ENCODE results near the gene NFATC2. TPM values are rescaled to one million over a fixed set of nuclear protein-coding genes. Genes with fewer than 3 reads are reported as not detected.

Gene NFATC2
- total RNA-seq = 10.6 TPM

DNA sequence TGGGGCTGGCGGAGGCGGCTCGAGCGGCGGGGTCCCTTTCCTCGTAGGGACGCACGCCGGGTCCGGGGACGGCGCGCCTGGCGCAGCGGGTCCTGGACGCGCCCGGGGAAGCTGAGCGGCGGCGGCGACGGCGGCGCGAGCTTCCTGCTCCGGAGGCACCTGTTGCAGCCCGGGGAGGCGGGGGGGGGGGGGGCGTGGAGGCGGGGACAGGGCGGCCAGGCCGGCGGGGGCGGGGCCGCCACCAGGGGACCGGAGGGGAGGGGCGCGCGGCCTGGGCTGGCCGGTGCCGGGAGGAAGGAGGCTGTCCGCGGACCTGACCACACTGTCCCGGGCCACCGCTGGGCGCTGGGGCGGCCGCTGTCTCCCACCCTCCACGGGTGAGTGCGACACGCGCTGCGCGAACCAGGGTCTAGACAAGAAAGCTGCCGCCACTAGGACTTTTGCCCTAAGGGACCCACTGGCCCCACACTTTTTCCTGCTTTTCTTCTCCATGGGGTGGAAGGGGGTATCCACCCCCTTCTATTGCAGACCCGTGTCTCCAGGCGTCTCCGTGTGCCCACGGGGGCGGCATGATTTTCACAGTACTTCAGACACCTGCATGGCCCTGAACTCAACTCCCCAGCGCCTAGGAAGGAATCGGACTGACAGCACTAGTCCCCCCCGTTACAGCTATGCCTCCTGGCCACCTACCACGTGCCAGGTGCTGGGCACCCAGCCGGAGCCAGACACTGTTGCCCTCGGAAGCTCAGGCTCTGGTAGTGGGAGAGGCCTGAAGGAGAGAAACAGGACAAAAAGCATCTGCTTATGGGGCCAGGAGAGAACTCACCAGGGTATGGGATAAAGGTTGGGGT, at the start of gene NFATC2:
Gene NFATC2 (minus strand): TSS at position 149 of the 851 bp plus-strand sequence. CDS start 220 bp downstream, outside the sequence.
- DNase-seq (ENCODE audit: low spot score) = peak; percentile 51

DNA sequence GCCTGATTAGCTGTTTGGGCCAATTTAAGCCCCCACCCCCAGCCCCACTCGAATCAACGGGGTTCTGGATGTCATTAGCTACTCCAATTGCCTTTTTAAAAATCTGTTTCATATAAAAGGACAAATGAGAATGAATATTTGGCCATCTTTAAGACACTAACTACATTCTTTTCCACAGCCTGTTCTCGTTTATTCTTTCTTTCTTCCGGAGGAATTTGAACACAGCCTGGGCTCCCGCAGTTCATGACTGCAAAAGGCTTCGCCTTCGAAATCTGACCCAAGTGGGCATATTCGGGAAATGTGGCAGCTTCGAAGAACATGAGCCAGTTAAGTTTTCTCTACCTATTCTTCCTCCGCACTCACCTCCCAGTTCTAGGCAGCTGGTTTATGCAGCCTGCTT, 49.4 kb upstream of the NFATC2 start:
- DNase-seq (ENCODE audit: low spot score) = no peak

DNA sequence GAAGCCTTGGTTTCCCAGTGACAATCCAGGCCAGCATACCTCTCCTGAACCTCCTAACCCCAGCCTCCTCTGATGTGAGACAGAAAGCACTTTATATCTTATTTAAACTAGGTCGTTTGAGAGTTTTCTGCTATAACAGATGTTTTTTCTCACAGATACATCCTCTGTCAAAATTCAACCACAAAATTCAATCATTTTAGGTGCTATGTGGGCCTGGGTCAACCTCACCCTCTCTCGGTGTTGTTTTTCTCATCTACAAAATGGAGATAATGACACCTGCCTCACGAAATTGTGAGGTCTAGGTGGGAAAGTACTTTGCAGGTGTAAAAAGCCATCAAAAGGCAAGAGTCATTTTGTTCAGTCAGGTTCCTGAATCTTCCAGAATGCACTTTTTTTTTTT, 46.2 kb upstream of the NFATC2 start:
- no peak for DNase-seq (ENCODE audit: low spot score)

DNA sequence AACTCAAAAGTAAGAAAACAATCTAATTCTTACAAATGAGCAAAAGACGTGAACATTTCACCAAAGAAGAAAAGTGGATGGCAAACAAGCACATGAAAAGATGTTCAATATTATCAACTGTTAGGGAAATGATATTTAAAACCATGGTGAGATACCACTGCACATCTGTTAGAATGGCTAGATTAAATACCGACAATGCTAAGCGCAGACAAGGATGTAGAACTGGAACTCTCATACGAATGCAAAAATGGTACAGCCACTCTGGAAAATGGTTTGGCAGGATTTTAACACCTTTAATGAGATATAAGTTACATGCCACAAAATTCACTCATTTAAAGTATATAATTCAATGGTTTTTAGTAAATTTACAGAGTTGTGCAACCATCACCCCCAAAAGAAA, 44.6 kb upstream of the NFATC2 start:
- no peak for DNase-seq (ENCODE audit: low spot score)

DNA sequence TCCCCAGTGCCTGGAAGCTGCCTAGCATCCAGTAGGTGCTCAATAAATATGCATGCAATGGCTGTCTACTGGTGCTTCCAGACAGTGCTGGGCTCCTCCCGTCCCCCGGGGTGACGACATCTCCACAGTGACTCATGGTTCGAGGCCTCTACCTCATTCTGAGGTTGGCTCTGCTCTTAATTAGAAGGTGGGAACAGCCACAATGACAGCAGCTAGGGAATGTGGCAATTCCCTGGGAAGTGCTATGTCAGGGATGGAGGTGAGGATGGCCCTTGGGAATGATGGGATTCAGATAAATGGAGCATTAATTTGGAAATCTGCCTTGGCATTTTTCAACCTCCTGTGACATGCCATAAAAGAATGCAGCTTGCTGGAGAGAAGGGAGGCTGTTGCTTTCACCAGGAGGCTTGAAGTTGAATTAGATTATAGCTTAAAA, 43.5 kb upstream of the NFATC2 start:
- DNase-seq (ENCODE audit: low spot score) = no peak

DNA sequence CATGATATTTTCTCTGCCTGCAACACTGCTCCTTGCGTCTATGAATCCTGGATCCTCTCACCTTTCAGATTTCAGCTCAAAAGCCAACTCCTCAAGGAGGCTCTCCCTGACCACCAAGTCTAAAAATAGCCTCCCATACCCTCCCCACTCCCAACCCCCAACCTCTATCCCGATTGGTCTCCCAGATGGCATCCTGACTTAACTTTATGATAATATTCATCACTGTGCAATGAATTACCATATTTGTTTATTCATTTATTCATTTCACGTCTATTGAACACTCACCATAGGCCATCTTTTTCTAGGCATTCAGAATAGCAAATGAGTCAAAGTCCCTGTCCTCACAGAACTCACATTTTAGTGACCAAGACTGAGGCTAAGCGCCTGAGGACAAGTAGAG, 42.6 kb upstream of the NFATC2 start:
- DNase-seq (ENCODE audit: low spot score) = no peak

DNA sequence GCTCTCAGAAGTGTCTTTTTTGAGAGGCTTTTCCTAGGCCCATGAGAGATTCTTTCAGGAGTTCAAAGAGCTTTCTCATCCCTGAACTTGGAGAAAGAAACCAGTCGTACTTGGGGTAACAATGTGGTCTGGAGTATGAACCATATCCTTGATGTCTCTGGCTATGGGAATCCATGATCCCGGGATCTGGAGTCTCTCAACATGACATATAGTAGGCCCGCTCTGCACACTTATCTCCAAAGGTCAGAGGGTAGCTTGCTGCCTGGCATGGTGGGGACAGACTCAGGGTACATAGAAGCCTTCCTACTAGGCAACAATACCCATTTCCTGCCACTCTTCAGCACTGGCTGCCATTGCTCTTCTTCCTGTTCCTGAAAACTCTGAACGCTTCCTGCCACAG, 42.2 kb upstream of the NFATC2 start:
- no peak for DNase-seq (ENCODE audit: low spot score)

DNA sequence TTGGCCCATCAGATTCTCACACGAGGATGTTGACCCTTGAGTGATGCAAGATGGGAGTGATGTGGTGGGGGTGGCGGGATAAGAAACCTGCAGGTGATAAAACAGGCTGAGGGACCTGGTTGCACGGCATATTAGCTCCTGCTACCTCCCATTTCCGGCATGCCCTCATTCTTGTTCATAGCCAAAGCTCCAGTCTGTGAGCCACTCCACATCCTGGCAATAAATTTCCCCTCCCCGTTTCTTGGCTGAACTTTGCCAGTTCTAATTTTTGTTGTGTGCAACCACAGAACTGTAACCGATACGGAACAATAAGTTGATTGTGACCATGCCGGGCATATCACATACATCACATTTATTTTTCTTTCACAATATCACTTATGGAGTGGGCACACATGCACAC, 41.6 kb upstream of the NFATC2 start:
- no peak for DNase-seq (ENCODE audit: low spot score)

DNA sequence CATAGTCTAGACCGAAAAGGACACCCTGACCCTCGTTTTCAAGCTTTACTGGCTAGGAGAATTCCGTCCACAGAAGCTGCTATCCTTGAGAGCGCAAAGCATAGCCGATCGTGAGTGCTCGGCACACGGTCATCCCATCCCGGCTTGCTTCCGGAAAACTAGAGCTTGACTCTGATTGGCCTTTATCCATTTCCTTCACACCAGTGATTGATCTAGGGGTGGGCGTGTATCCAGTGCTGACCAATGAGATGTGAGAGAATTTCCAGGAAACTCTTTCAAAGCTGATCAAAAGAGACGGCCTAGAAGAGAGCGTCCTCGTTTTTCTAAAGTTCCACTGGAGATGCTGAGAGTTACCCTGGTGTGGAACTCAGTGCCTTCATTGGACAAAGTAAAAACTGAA, 41.0 kb upstream of the NFATC2 start:
- no peak for DNase-seq (ENCODE audit: low spot score)

DNA sequence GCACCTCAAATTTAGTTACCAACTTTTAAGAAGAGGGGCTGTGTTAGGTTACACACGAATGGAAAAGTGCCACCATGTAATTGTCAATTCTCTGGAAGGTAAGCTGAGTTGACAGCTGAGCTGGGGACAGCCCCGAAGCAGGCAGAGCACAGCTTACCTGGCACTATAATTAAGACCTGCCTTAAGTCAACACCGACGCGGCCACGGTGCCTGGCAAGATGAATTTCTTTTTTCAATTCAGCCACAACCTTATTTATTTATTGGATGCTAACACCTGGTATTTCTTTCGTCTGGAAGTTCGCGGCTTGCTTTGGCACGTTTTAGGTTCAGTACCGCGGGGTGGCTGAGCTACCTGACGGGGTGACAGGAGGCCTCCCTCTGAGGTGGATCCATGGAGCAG, 40.6 kb upstream of the NFATC2 start:
- DNase-seq (ENCODE audit: low spot score) = no peak

DNA sequence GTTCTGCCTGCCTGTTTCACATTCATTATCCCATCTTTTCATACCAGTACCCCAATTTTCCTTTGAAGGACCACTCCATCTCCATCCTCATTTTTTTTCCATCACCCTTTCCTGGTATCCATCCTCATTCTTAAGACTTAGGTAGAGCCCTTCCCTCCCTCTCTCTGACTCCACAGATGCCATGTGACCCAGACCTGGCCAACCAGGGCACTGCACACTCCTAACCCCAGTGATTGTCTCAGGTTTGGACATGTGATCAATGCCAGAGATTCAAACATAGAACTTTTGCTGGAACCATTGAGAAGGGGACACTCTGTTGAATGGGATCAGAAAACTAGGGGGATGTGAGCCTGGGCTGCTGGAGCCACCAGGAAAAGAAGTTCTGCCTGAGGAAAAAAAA, 39.1 kb upstream of the NFATC2 start:
- DNase-seq (ENCODE audit: low spot score) = no peak

DNA sequence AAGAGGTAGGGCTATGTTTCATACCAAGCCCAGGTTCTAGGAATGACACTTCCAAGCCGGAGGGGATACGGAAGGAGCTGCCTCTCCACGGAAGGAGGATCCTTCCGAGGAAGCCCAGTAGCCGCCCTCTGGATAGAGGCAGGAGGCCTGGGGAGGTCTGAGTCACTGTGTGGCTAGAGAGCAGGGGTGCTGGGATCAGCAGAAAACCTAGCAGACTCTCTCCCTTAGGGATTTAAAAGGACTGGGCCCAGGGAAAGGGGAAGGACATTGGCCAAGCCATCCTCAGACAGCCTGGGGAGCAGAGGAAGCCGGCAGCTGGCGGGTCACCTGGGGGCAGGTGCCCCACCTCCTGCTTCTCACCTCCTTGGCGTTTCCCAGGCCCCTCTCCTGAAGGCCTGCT, 36.6 kb upstream of the NFATC2 start:
- no peak for DNase-seq (ENCODE audit: low spot score)

DNA sequence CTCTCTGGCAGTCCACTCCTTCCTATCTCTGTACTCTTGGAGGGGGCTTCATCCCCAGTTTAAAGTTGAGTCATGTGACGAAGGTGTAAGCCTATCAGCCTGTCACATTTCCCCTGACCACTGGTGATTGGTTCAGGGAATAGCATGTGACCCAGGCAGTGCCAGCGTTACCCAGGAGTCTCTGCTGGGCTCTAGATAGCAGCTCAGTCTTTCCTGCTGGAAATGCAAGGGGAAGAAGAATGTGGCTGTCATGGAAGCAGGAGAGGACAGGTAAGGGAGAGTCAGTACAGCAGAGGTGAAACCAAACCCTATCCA, 35.6 kb upstream of the NFATC2 start:
- no peak for DNase-seq (ENCODE audit: low spot score)

DNA sequence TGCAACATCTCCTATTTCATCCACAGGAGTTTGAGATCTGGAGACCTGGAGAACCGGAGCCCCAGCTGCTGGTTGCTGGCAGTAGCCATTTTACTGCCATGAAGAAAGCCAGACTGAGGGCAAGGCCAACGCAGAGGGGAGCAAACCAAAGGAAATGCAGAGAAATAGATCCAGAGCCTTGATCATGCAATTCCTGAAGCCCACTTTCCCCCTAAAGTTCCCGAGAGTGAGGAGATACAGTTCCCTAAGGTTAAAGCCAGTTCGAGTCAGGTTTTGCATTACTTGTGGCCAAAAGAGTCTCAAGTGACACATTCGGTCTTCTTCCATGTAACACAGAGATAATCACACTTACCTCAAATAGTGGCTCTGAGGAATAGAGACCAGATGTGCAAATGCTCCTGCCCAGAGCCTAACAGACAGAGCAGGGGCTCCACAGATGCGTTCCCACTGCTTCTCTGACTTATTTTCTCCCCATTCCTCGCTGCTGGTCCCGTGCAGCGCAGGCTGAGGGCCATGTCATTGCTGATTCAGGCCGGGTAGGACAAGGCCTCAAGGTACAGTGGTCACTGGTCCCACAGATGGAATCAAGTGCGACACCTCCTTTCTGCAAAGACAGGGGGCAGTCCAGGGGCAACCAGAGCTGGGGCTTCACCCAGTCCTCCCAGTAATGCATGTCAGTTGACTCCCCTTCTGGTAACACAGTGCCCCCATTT, 35.1 kb upstream of the NFATC2 start:
- DNase-seq (ENCODE audit: low spot score) = no peak

DNA sequence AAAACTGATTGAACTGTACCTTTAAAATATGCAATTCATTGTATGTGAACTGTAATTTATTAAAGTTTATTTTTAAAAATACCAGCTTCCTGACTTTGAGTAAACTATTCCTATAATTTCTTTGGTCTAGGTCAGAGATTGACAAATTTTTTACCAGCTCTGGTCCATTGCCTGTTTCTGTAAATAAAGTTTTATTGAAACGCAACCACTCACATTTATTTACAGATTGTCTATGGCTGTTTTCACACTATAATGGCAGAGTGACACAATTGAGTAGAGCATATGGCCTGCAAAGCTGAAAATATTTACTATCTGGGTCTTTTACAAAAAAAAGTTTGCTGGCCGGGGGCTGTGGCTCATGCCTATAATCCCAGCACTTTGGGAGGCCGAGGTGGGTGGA, 33.0 kb upstream of the NFATC2 start:
- no peak for DNase-seq (ENCODE audit: low spot score)

DNA sequence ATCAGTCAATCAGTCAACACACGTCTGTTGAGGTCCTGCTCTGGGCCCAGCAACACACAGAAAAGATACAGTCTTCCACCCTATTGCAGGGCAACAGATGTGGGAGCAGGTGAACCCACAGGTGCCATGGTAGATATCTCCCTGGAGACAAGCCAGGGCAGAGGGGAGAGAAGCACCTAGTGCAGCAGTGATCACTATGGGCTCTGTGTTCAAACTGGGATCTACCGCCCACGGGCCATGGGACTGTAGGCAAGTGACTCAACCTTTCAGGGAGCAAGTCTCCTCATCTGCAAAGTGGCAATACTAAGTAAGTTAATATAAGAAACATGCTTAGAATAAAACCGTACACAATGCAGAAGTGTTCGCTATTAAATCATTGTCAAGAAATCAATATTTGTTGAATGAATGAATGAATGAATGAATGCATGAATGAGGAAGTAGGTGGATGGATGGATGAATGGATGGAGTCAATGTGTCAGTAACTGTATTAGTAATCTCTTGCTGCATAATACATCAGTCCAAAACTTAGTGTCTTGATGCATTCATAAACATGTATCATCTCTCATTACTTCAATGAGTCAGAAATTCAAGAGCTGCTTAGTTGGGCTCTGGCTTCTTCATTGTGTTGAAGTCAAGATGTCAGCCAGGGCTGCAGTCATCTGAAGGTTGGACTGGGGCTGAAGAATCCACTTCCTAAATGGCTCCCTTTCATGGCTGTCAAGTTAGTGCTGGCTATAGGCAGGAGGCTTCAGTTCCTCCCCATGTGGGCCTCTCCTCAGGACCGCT, 31.9 kb upstream of the NFATC2 start:
- no peak for DNase-seq (ENCODE audit: low spot score)

DNA sequence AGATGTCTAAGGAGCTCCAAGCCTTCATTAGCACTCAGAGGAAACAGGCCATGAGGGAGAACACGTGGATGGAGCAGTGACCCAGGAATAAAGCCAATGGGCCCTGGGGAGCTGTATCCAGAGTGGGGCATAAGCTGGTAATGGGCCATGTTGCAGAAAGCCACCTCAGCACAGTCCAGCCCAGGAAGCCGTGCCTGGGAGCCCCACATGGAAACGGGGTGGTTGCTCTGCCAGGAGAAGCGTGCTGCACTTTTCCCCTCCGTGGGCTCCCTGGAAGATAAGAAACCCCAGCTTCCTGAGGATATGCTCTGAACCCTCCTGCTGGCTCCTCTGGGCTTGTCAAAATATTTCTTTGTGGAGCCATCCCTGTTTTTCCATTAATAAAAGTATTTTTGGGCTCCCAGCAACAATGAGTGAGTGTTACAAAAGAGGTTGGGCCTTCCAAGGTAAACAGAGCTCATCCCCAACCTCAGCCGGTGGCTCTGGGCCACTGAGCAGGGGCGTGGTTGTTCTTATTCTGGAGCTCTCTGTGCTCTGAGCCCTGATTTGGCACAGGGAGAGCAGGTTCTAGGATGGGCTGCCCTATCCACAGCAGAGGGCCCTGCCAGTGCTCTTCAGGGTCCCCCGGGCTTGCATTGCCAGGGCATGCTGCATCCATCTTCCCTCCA, 31.2 kb upstream of the NFATC2 start:
- peak; percentile 72 for DNase-seq (ENCODE audit: low spot score)

DNA sequence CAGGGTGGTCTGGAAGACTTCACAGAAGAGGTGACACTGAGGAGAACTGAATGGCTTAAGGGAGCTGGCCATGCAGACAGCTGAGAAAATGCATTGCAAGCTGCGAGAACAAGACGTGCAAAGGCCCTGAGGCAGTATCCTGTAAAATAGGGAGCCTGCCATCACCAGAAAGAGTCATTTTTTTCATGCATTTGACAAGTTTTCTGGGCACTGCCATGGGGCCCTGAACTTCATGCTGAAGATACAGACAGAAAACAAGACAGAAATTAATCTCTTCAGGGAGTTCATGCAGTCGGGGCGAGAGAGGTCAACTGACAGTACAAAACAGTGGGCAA, 28.9 kb upstream of the NFATC2 start:
- DNase-seq (ENCODE audit: low spot score) = no peak

DNA sequence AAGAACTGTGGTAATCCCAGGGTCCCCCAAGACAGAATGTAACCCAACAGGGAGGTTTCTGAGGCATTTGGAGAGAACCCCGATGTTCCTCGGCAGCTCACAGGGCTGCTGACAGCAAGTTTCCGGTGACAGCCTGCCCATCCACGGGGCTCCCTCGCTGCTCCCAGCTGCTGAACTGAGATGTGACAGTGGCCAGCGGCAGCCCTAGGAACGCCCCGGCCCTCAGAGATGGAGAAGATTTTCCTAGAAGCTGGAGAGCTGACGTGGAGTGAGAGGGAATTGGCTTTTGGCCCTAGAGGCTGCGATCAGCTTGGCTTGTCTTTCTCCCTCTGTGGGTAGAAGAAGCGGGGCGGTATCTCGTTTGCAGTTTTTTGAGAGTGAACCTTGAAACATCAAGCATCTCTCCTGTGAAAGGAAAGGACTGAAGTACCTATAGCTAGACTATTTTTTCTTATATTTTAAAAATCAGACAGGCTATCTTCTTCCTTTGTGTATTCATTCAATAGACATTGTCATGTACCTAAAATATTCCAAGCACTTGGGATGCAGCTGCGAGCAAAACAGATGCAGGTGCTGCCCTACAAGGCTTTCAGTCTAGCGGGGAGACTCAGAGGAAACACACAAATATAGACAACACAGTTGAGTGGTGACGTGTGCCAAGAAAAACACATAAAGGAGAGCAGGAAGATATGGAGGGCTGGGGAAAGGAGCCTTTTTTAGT, 28.4 kb upstream of the NFATC2 start:
- DNase-seq (ENCODE audit: low spot score) = peak; percentile 51

DNA sequence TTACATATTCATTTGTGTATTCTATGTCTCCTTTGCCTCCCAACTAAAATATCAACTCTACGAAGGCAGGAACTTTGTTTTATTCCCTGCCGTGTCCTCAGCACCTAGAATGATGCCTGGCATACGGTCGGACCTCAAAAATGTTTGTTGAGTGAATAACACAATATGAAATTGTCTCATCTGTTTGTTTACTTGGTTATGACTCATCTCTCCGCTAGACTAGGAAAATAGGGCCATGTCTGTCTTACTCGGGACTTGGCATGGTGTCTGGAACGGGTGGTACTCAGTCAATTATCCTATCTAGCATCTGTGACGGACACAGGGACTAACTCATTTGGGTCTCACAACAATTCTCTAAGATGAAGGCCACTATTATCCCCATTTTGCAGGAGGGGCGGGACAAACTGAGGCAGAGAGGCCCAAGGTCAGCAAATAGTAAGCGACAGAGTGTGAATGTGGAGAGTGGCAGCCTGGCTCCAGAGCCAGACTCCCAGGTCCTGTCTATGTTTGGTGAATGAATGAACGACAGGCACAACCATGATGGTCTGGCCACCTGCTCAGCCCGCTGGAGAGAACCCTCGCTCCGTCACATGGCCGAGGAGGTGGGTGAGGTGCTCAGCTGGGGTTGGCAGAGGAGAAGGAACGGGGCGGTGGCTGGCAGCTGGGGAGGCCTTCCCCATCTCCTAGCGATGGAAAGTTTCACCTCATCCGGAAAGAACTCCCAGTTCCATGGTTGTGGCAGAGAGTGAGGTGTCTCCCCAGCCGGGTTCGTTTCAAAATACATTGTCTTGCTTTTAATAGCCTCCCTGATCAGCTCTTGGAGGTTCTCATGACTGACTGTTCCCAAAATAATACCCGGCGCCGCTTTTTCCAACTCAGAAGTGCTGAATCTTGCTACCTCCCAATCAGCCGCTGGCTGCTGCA, 27.6 kb upstream of the NFATC2 start:
- no peak for DNase-seq (ENCODE audit: low spot score)

All from ureter (tissue), 1 donor.